ENCODE data around the gene CCSER1. TPM values are rescaled to one million over a fixed set of nuclear protein-coding genes. Genes with fewer than 3 reads are reported as not detected.

Gene CCSER1
- total RNA-seq, 1 experiment from 2014 or later = 0.05 TPM

- BruUV-seq (replicated peaks) = no TSS peak
- Histone ChIP-seq H3K4me1 (ENCODE audit: control insufficient read depth, insufficient read depth, low read length) (no peaks in the 10 kb centered on the region), H3K9me3 (ENCODE audit: control insufficient read depth, insufficient read depth, low read depth, low read length) (no peaks in the 10 kb centered on the region), H3K36me3 (ENCODE audit: control insufficient read depth, insufficient read depth, low read length) (no peaks in the 10 kb centered on the region), H3K4me3 (ENCODE audit: low read depth in 2 of 2, low read length in 2 of 2) (no peak overlapping the region), H3K27ac (ENCODE audit: low read length) (no peak overlapping the region), H3K27me3 (ENCODE audit: control insufficient read depth, insufficient read depth, low read length) (no peaks in the 10 kb centered on the region)
- intact Hi-C loops (cut with micrococcal nuclease; ENCODE audit: unreplicated experiment) (no loop called here), in situ Hi-C loops (cut with HindIII; ENCODE audit: low pct_unique_long_range_greater_than_20kb, low sequenced_read_pairs) (no loop called here)
- ChIA-PET POLR2A (no interaction called here), CTCF (no interaction called here)
- DNase-seq (ENCODE audit: low read depth, low spot score) (no peak), ATAC-seq (no peak)
- TF ChIP-seq POLR2AphosphoS5 (IDR thresholded peaks at IDR 0.05; ENCODE audit: low read depth, low read length) (no peak), TCF7L2 (IDR thresholded peaks at IDR 0.05; ENCODE audit: low read depth, low read length) (no peak), REST (IDR thresholded peaks at IDR 0.05; ENCODE audit: insufficient read depth in 1 of 2, low read depth in 2 of 2, low read length in 1 of 2) (no peak), CTCF (IDR thresholded peaks at IDR 0.05) (no peak), SIN3A (IDR thresholded peaks at IDR 0.05; ENCODE audit: borderline replicate concordance, insufficient read depth, low read depth, low read length) (no peak)
Observed at GRCh38 chr4:91025241-91026148, 898.3 kb downstream of the CCSER1 start.

- no peaks in the 10 kb centered on the region for H3K27me3 ChIP-seq (ENCODE audit: control insufficient read depth, insufficient read depth, low read length)
- no TSS peak for BruUV-seq (replicated peaks)
Observed at GRCh38 chr4:91028228-91028627, 901.0 kb downstream of the CCSER1 start.

More at GRCh38 chr4:91028228-91028627, 901.0 kb downstream of the CCSER1 start:
- Histone ChIP-seq H3K9me3 (ENCODE audit: control insufficient read depth, insufficient read depth, low read depth, low read length) (no peaks in the 10 kb centered on the region), H3K27ac (ENCODE audit: low read length) (no peak overlapping the region), H3K4me3 (ENCODE audit: low read depth in 2 of 2, low read length in 2 of 2) (no peak overlapping the region), H3K4me1 (ENCODE audit: control insufficient read depth, insufficient read depth, low read length) (no peaks in the 10 kb centered on the region), H3K36me3 (ENCODE audit: control insufficient read depth, insufficient read depth, low read length) (no peaks in the 10 kb centered on the region)
- ChIA-PET POLR2A (no interaction called here), CTCF (no interaction called here)
- TF ChIP-seq TCF7L2 (IDR thresholded peaks at IDR 0.05; ENCODE audit: low read depth, low read length) (no peak), REST (IDR thresholded peaks at IDR 0.05; ENCODE audit: insufficient read depth in 1 of 2, low read depth in 2 of 2, low read length in 1 of 2) (no peak), CTCF (IDR thresholded peaks at IDR 0.05) (no peak), POLR2AphosphoS5 (IDR thresholded peaks at IDR 0.05; ENCODE audit: low read depth, low read length) (no peak), SIN3A (IDR thresholded peaks at IDR 0.05; ENCODE audit: borderline replicate concordance, insufficient read depth, low read depth, low read length) (no peak)
- ATAC-seq (no peak), DNase-seq (ENCODE audit: low read depth, low spot score) (no peak)
- intact Hi-C loops (cut with micrococcal nuclease; ENCODE audit: unreplicated experiment) = no loop called here
- in situ Hi-C loops (cut with HindIII; ENCODE audit: low pct_unique_long_range_greater_than_20kb, low sequenced_read_pairs) = no loop called here
